NCI-H1436 treated with DMSO at 0.1 percent for 48 hours (cell line): ENCODE measurements around the gene ZFP3.
A peak's percentile ranks its signal among the peaks of the same experiment; 100 is the strongest.
"Not testable (repeated sequence)": the region's sequence is repeated elsewhere in the genome, so short reads cannot be mapped to it uniquely, and the experiment has no call there.

Experiments
- DNase-seq: peaks from one replicate; lab custom pipeline; 2025; lab: John Stamatoyannopoulos, UW

ZFP3 gene

GRCh38 chr17:5078106-5079028 is at the start of gene ZFP3:
ZFP3 (plus strand) TSS chr17:5078467; CDS start chr17:5091505, 13,038 bp downstream.
- peak; percentile 21 for DNase-seq

- DNase-seq: not testable (repeated sequence)
Measured at GRCh38 chr17:5030168-5030567, 48.1 kb upstream of the ZFP3 start.

GRCh38 chr17:5031365-5032082 is 46.7 kb upstream of the ZFP3 start:
- peak; percentile 19 for DNase-seq

- DNase-seq: no peak
Measured at GRCh38 chr17:5032865-5033264, 45.4 kb upstream of the ZFP3 start.

- no peak for DNase-seq
Measured at GRCh38 chr17:5033352-5034015, 44.8 kb upstream of the ZFP3 start.

- DNase-seq: no peak
Measured at GRCh38 chr17:5034063-5034462, 44.2 kb upstream of the ZFP3 start.

GRCh38 chr17:5034651-5035050 is 43.6 kb upstream of the ZFP3 start:
- DNase-seq: no peak

- no peak for DNase-seq
Measured at GRCh38 chr17:5035315-5035714, 43.0 kb upstream of the ZFP3 start, which contains the start of gene SLC52A1. SLC52A1 (minus strand) TSS chr17:5035426; CDS start chr17:5034606, 820 bp downstream.

GRCh38 chr17:5042157-5043022 is 35.9 kb upstream of the ZFP3 start:
- no peak for DNase-seq

GRCh38 chr17:5043524-5043923 is 34.7 kb upstream of the ZFP3 start:
- no peak for DNase-seq

- DNase-seq: no peak
Measured at GRCh38 chr17:5044630-5045029, 33.6 kb upstream of the ZFP3 start.

- no peak for DNase-seq
Measured at GRCh38 chr17:5045496-5045895, 32.8 kb upstream of the ZFP3 start.

GRCh38 chr17:5047446-5047845 is 30.8 kb upstream of the ZFP3 start:
- DNase-seq: no peak

- no peak for DNase-seq
Measured at GRCh38 chr17:5049314-5049841, 28.9 kb upstream of the ZFP3 start.

- DNase-seq: no peak
Measured at GRCh38 chr17:5050278-5050677, 28.0 kb upstream of the ZFP3 start.

- no peak for DNase-seq
Measured at GRCh38 chr17:5055543-5055942, 22.7 kb upstream of the ZFP3 start.

GRCh38 chr17:5065227-5065744 is 13.0 kb upstream of the ZFP3 start:
- no peak for DNase-seq

GRCh38 chr17:5068236-5068635 is 10.0 kb upstream of the ZFP3 start:
- DNase-seq: no peak

GRCh38 chr17:5069724-5070123 is 8.5 kb upstream of the ZFP3 start:
- DNase-seq: no peak

- not testable (repeated sequence) for DNase-seq
Measured at GRCh38 chr17:5075472-5075871, 2.8 kb upstream of the ZFP3 start.

GRCh38 chr17:5077275-5077674 is 992 bp upstream of the ZFP3 start:
- DNase-seq: not testable (repeated sequence)
